HG02798 (cell line): ENCODE data around the gene TSPEAR.
"Not testable (repeated sequence)": the region's sequence is repeated elsewhere in the genome, so short reads cannot be mapped to it uniquely, and the experiment has no call there.

ENCODE experiments used
- ATAC-seq: cut with Tn5 transposase; IDR thresholded peaks from one replicate; pipeline ENCODE4 v1.9.1; 2021; ENCODE audit warnings: mild to moderate bottlenecking; ENCODE audit not compliant: unreplicated experiment, poor library complexity

Gene TSPEAR

GRCh38 chr21:44657635-44658540 is 53.5 kb downstream of the TSPEAR start, which contains the start of gene KRTAP12-3:
KRTAP12-3 (plus strand) TSS chr21:44657932; CDS start chr21:44657980, 48 bp downstream.
- ATAC-seq: no peak

- ATAC-seq: no peak
Measured at GRCh38 chr21:44656868-44657267, 54.5 kb downstream of the TSPEAR start.

- ATAC-seq: no peak
Measured at GRCh38 chr21:44654576-44655175, 56.7 kb downstream of the TSPEAR start, which contains the start of gene KRTAP12-4. KRTAP12-4 (minus strand) TSS chr21:44654659; CDS start chr21:44654614, 45 bp downstream.

GRCh38 chr21:44653656-44654575 is 57.5 kb downstream of the TSPEAR start:
- ATAC-seq: no peak

- ATAC-seq: no peak
Measured at GRCh38 chr21:44653123-44653522, 58.2 kb downstream of the TSPEAR start.

- ATAC-seq: no peak
Measured at GRCh38 chr21:44650973-44651675, 60.2 kb downstream of the TSPEAR start.

GRCh38 chr21:44650265-44650972 is 61.0 kb downstream of the TSPEAR start:
- no peak for ATAC-seq

GRCh38 chr21:44649521-44650100 is 61.8 kb downstream of the TSPEAR start:
- ATAC-seq: no peak

GRCh38 chr21:44648557-44649311 is 62.6 kb downstream of the TSPEAR start:
- ATAC-seq: no peak

GRCh38 chr21:44647222-44647552 is 64.2 kb downstream of the TSPEAR start:
- no peak for ATAC-seq

- not testable (repeated sequence) for ATAC-seq
Measured at GRCh38 chr21:44646366-44647221, 64.8 kb downstream of the TSPEAR start, which contains the start of gene KRTAP10-11. KRTAP10-11 (plus strand) TSS chr21:44646414; CDS start chr21:44646459, 45 bp downstream.

- ATAC-seq: no peak
Measured at GRCh38 chr21:44644878-44645277, 66.5 kb downstream of the TSPEAR start.

GRCh38 chr21:44643741-44644310 is 67.5 kb downstream of the TSPEAR start:
- no peak for ATAC-seq

- no peak for ATAC-seq
Measured at GRCh38 chr21:44640761-44641160, 70.6 kb downstream of the TSPEAR start.

GRCh38 chr21:44639331-44639655 is 72.1 kb downstream of the TSPEAR start:
- no peak for ATAC-seq

GRCh38 chr21:44638506-44639330 is 72.7 kb downstream of the TSPEAR start:
- not testable (repeated sequence) for ATAC-seq
